ENCODE data around the gene ACTG1. TPM values are rescaled to one million over a fixed set of nuclear protein-coding genes. Genes with fewer than 3 reads are reported as not detected.

The ACTG1 gene
- total and polyA plus RNA-seq, 3 donors from 2014 or later: 1,571 to 2,057 (median 1,790) TPM

GRCh38 chr17:81545160-81545949 lies 32.8 kb upstream of the ACTG1 start:
- Histone ChIP-seq H3K27me3 (no peaks in the 10 kb centered on the region), H3K9me3 (no peaks in the 10 kb centered on the region), H3K4me3 (no peak overlapping the region), H3K4me1 (no peaks in the 10 kb centered on the region), H3K36me3 (ENCODE audit: low read depth, missing control alignments) (no peaks in the 10 kb centered on the region), H3K27ac (no peak overlapping the region)
- TF ChIP-seq CTCF (IDR thresholded peaks at IDR 0.05): no peak
- TF ChIP-seq POLR2A (IDR thresholded peaks at IDR 0.05): no peak
- DNase-seq: no peak
- 84 to 91% methylated on average over 14 to 24 of the region's 24 CpGs for WGBS, 2 donors
- intact Hi-C loops (cut with DNase I; ENCODE audit: low total_unique reads): no loop called here

DNA sequence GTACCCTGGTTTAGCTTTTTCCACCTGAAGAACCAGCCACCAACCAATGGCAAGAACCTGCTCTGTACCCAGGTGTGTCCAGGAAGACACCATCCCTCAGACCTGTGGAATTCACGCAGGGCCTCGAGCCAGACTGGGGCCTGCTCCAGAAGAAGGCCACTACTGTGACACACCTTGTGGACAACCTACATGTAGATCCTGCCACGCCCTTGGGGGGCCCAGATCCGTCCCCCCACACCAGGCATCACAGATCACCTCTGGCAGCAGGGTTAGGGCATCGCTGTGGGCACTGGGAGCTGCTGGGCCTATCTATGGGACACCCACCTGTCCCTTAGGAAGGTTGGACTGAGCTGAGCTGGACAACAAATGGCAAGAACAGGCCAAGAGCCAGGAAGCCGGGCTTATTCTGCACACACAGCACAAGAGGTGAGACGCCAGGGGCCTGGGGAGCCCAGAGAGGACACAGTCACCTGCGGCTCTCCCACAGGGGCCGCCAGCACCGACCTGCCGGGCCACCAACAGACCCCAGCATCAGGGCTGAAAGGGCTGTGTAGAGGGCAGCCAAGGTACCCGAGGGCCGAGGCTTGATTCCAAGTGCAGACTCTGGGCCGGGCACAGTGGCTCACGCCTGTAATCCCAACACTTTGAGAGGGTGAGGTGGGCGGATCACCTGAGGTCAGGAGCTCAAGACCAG lies 31.8 kb upstream of the ACTG1 start:
- no peak for TF ChIP-seq CTCF (IDR thresholded peaks at IDR 0.05)
- TF ChIP-seq POLR2A (IDR thresholded peaks at IDR 0.05): no peak
- intact Hi-C loops (cut with DNase I; ENCODE audit: low total_unique reads): no loop called here
- no peak for DNase-seq
- Histone ChIP-seq H3K27ac (no peak overlapping the region), H3K27me3 (no peaks in the 10 kb centered on the region), H3K4me3 (no peak overlapping the region), H3K9me3 (no peaks in the 10 kb centered on the region), H3K36me3 (ENCODE audit: low read depth, missing control alignments) (no peaks in the 10 kb centered on the region), H3K4me1 (no peaks in the 10 kb centered on the region)
- 90% methylated on average over 16 of the region's 16 CpGs; no CpG with 5 or more reads in 1 of the 2 donors for WGBS, 2 donors

DNA sequence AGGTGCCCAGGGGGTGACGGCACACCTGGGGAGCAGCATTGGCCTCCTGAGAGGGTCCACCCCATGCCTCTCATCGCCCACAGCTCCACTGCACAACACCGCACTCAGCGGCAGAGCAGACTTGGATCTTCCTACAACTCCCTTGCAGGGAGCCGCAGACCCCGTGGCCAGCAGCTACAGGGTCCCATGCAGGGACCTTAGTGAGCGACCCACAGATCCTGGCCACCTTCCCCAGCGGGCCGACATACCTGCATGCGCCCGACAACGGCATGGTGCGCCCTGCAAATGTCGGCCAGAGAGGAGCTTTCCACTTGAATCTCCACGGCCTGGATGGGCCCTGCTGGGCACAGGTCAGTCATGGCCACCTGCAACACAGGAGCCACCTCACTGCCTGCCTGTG lies 31.2 kb upstream of the ACTG1 start:
- WGBS, 2 donors: 93 to 97% methylated on average over 3 to 14 of the region's 15 CpGs
- H3K4me1 ChIP-seq: no peaks in the 10 kb centered on the region
- H3K9me3 ChIP-seq: no peaks in the 10 kb centered on the region
- no peak overlapping the region for H3K27ac ChIP-seq
- H3K36me3 ChIP-seq (ENCODE audit: low read depth, missing control alignments): no peaks in the 10 kb centered on the region
- H3K4me3 ChIP-seq: no peak overlapping the region
- TF ChIP-seq POLR2A (IDR thresholded peaks at IDR 0.05): no peak
- no peak for TF ChIP-seq CTCF (IDR thresholded peaks at IDR 0.05)
- no peaks in the 10 kb centered on the region for H3K27me3 ChIP-seq
- intact Hi-C loops (cut with DNase I; ENCODE audit: low total_unique reads): no loop called here
- no peak for DNase-seq

- TF ChIP-seq POLR2A (IDR thresholded peaks at IDR 0.05) (no peak), CTCF (IDR thresholded peaks at IDR 0.05) (no peak)
- Histone ChIP-seq H3K9me3 (no peaks in the 10 kb centered on the region), H3K27me3 (no peaks in the 10 kb centered on the region), H3K4me3 (no peak overlapping the region), H3K36me3 (ENCODE audit: low read depth, missing control alignments) (no peaks in the 10 kb centered on the region), H3K4me1 (no peaks in the 10 kb centered on the region), H3K27ac (no peak overlapping the region)
- no peak for DNase-seq
- 95% methylated on average over 14 of the region's 14 CpGs; no CpG with 5 or more reads in 1 of the 2 donors for WGBS, 2 donors
- intact Hi-C loops (cut with DNase I; ENCODE audit: low total_unique reads): no loop called here
Observed at GRCh38 chr17:81543339-81543675, 30.7 kb upstream of the ACTG1 start.

Data from testis (tissue), 3 donors.